ENCODE measurements around the gene NSG1.

DNA sequence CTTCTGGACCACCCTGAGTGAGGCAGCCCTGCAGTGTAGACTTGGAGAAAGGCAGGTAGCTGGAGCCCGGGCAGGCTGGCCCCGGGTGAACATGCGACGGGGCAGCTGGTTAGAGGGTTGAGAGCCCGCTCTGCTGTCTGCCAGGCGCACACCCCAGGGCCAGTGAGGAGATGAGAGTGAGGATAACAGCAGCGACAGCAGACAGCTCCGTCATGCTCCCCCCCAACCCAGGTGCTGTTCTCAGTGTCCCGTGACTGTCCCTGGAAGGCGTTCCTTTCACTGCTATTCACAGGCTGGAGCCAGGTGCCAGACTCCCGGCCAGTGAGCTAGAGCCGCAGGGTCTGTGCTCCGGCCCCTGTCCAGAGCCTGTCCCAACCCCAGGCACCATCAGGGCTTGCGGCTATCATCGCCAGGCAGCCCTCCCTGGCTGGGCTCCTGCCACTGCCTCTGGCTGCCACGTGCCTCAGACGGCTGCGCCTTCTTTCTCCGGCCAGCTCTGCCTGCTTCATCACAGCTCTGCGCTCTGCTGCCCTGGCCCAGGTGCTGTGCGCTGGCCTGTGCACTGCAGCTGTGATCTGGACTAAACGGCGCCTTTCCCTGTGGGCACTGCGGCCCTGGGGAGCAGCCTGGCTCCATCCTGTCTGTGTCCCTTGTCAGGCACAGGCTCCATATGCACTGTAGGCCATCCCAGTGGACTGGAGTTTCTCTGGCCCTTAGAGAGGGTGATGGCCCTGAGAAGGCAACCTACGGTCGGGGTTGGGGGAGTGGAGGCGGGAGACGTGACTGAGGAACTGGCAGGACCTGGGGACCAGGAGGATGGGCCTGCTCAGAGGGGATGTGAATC lies 19.8 kb downstream of the NSG1 start:
- TF ChIP-seq, protein P1, sequence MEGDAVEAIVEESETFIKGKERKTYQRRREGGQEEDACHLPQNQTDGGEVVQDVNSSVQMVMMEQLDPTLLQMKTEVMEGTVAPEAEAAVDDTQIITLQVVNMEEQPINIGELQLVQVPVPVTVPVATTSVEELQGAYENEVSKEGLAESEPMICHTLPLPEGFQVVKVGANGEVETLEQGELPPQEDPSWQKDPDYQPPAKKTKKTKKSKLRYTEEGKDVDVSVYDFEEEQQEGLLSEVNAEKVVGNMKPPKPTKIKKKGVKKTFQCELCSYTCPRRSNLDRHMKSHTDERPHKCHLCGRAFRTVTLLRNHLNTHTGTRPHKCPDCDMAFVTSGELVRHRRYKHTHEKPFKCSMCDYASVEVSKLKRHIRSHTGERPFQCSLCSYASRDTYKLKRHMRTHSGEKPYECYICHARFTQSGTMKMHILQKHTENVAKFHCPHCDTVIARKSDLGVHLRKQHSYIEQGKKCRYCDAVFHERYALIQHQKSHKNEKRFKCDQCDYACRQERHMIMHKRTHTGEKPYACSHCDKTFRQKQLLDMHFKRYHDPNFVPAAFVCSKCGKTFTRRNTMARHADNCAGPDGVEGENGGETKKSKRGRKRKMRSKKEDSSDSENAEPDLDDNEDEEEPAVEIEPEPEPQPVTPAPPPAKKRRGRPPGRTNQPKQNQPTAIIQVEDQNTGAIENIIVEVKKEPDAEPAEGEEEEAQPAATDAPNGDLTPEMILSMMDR (conservative IDR thresholded peaks at IDR 0.05; ENCODE audit: low read length): no peak
- no peak for TF ChIP-seq EZH2phosphoT487 (IDR thresholded peaks at IDR 0.05; ENCODE audit: borderline replicate concordance)
